Type B pancreatic cell (in vitro differentiated cells): Measurements from ENCODE around the gene CEMIP. TPM values are rescaled to one million over a fixed set of nuclear protein-coding genes. Genes with fewer than 3 reads are reported as not detected.
A peak's percentile ranks its signal among the peaks of the same experiment; 100 is the strongest.
"Not testable (repeated sequence)": the region's sequence is repeated elsewhere in the genome, so short reads cannot be mapped to it uniquely, and the experiment has no call there.

Source experiments
- DNase-seq: peaks from one replicate; pipeline ENCODE4 v3.0.0; 2021; ENCODE audit warnings: mixed read lengths; ENCODE audit not compliant: unreplicated experiment; ENCODE audit errors: extremely low spot score
- H3K27ac Mint-ChIP-seq: 2 replicates; pipeline ENCODE4 v1.8.0; 2021; ENCODE audit warnings: mild to moderate bottlenecking, mixed read lengths
- H3K27me3 Mint-ChIP-seq: 2 replicates; pipeline ENCODE4 v1.8.0; 2021; ENCODE audit warnings: mixed read lengths
- H3K36me3 Mint-ChIP-seq: 2 replicates; pipeline ENCODE4 v1.8.0; 2021; ENCODE audit warnings: mixed read lengths
- H3K4me1 Mint-ChIP-seq: one replicate; pipeline ENCODE4 v1.8.0; 2021; ENCODE audit warnings: mixed read lengths; ENCODE audit not compliant: unreplicated experiment
- H3K4me3 Mint-ChIP-seq: 2 replicates; pipeline ENCODE4 v1.8.0; 2021; ENCODE audit warnings: mild to moderate bottlenecking, mixed read lengths
- H3K9me3 Mint-ChIP-seq: 2 replicates; pipeline ENCODE4 v1.8.0; 2021; ENCODE audit warnings: mixed read lengths
- CTCF ChIP-seq: fragments of 200-600 bp; sonication (generic); conservative IDR thresholded peaks from 2 replicates; pipeline ENCODE4 v1.5.0; 2021; ENCODE audit warnings: antibody characterized with exemption, mild to moderate bottlenecking
- total RNA-seq: library from RNA; stranded (reverse); gene quantifications from 2 replicates; pipeline ENCODE4 v1.2.1, GENCODE V29; 2021; ENCODE audit warnings: low replicate concordance

CEMIP gene
- total RNA-seq, 1 donor from 2014 or later, result 16.4 TPM

GRCh38 chr15:80951941-80952340 lies 172.8 kb downstream of the CEMIP start:
- Mint-ChIP-seq H3K4me1 (peaks cover 15% of the 10 kb centered on the region), H3K9me3 (no peaks in the 10 kb centered on the region), H3K27ac (peak overlapping the region; percentile 13), H3K27me3 (no peaks in the 10 kb centered on the region), H3K36me3 (peaks cover 34% of the 10 kb centered on the region), H3K4me3 (no peak overlapping the region)
- no peak for TF ChIP-seq CTCF
- no peak for DNase-seq

- Mint-ChIP-seq H3K4me3 (no peak overlapping the region), H3K36me3 (peaks cover 27% of the 10 kb centered on the region), H3K4me1 (peaks cover 15% of the 10 kb centered on the region), H3K27ac (no peak overlapping the region), H3K9me3 (no peaks in the 10 kb centered on the region), H3K27me3 (no peaks in the 10 kb centered on the region)
- no peak for TF ChIP-seq CTCF
- DNase-seq, result no peak
Observed at GRCh38 chr15:80953001-80953952, 174.1 kb downstream of the CEMIP start.

- peaks cover 15% of the 10 kb centered on the region for H3K4me1 Mint-ChIP-seq
- H3K27ac Mint-ChIP-seq, result no peak overlapping the region
- peaks cover 32% of the 10 kb centered on the region for H3K36me3 Mint-ChIP-seq
- DNase-seq, result no peak
- TF ChIP-seq CTCF, result no peak
- no peaks in the 10 kb centered on the region for H3K9me3 Mint-ChIP-seq
- no peaks in the 10 kb centered on the region for H3K27me3 Mint-ChIP-seq
- H3K4me3 Mint-ChIP-seq, result no peak overlapping the region
Observed at GRCh38 chr15:80953953-80954778, 175.0 kb downstream of the CEMIP start.

GRCh38 chr15:80955571-80956452 lies 176.6 kb downstream of the CEMIP start:
- not testable (repeated sequence) for H3K4me3 Mint-ChIP-seq, H3K9me3 Mint-ChIP-seq, H3K27me3 Mint-ChIP-seq, H3K27ac Mint-ChIP-seq, DNase-seq
- Mint-ChIP-seq H3K4me1 (peaks cover 15% of the 10 kb centered on the region), H3K36me3 (peaks cover 37% of the 10 kb centered on the region)

- Mint-ChIP-seq H3K4me3 (no peak overlapping the region), H3K9me3 (no peaks in the 10 kb centered on the region), H3K27me3 (no peaks in the 10 kb centered on the region), H3K36me3 (peaks cover 35% of the 10 kb centered on the region), H3K27ac (no peak overlapping the region), H3K4me1 (peaks cover 15% of the 10 kb centered on the region)
- no peak for DNase-seq
- no peak for TF ChIP-seq CTCF
Observed at GRCh38 chr15:80957556-80957955, 178.4 kb downstream of the CEMIP start.
